ENCODE measurements around the gene PKHD1. TPM values are rescaled to one million over a fixed set of nuclear protein-coding genes. Genes with fewer than 3 reads are reported as not detected.

The PKHD1 gene
- total and polyA plus RNA-seq, 2 donors = 0.02 to 0.05 TPM

GRCh38 chr6:51913265-51913664, 174.1 kb downstream of the PKHD1 start:
- DNase-seq (ENCODE audit: low read depth in 6 of 9, low spot score in 9 of 9) = no peak
- Histone ChIP-seq H3K4me1 (ENCODE audit: control insufficient read depth in 2 of 2, insufficient read depth in 2 of 2, low read length in 2 of 2) (no peaks in the 10 kb centered on the region), H3K36me3 (ENCODE audit: control insufficient read depth in 2 of 2, insufficient read depth in 2 of 2, low read length in 1 of 2) (no peaks in the 10 kb centered on the region), H3K9me3 (ENCODE audit: control insufficient read depth in 2 of 2, insufficient read depth in 1 of 2, low read length in 1 of 2) (no peaks in the 10 kb centered on the region), H3K27me3 (ENCODE audit: control insufficient read depth in 2 of 2, insufficient read depth in 1 of 2, low read length in 1 of 2) (no peaks in the 10 kb centered on the region), H3K27ac (ENCODE audit: low read depth in 1 of 2, low read length in 1 of 2) (no peak overlapping the region), H3K4me3 (ENCODE audit: low read length in 2 of 2) (no peak overlapping the region)
- WGBS = 6% methylated on average over 2 of the region's 2 CpGs

- H3K27ac ChIP-seq (ENCODE audit: low read depth in 1 of 2, low read length in 1 of 2) = no peak overlapping the region
- no peaks in the 10 kb centered on the region for H3K27me3 ChIP-seq (ENCODE audit: control insufficient read depth in 2 of 2, insufficient read depth in 1 of 2, low read length in 1 of 2)
- H3K4me1 ChIP-seq (ENCODE audit: control insufficient read depth in 2 of 2, insufficient read depth in 2 of 2, low read length in 2 of 2) = no peaks in the 10 kb centered on the region
- 73% methylated on average over 2 of the region's 2 CpGs for WGBS
- no peak for DNase-seq (ENCODE audit: low read depth in 6 of 9, low spot score in 9 of 9)
- H3K9me3 ChIP-seq (ENCODE audit: control insufficient read depth in 2 of 2, insufficient read depth in 1 of 2, low read length in 1 of 2) = no peaks in the 10 kb centered on the region
- H3K36me3 ChIP-seq (ENCODE audit: control insufficient read depth in 2 of 2, insufficient read depth in 2 of 2, low read length in 1 of 2) = no peaks in the 10 kb centered on the region
- no peak overlapping the region for H3K4me3 ChIP-seq (ENCODE audit: low read length in 2 of 2)
These were observed 176.6 kb downstream of the PKHD1 start for GRCh38 chr6:51910851-51911250.

- no peaks in the 10 kb centered on the region for H3K27me3 ChIP-seq (ENCODE audit: control insufficient read depth in 2 of 2, insufficient read depth in 1 of 2, low read length in 1 of 2)
- H3K4me3 ChIP-seq (ENCODE audit: low read length in 2 of 2) = no peak overlapping the region
- no peaks in the 10 kb centered on the region for H3K9me3 ChIP-seq (ENCODE audit: control insufficient read depth in 2 of 2, insufficient read depth in 1 of 2, low read length in 1 of 2)
These were observed 179.2 kb downstream of the PKHD1 start for GRCh38 chr6:51908243-51908642.

GRCh38 chr6:51901766-51902764, 185.3 kb downstream of the PKHD1 start:
- H3K36me3 ChIP-seq (ENCODE audit: control insufficient read depth in 2 of 2, insufficient read depth in 2 of 2, low read length in 1 of 2) = no peaks in the 10 kb centered on the region
- 89% methylated on average over 4 of the region's 4 CpGs for WGBS
- no peaks in the 10 kb centered on the region for H3K27me3 ChIP-seq (ENCODE audit: control insufficient read depth in 2 of 2, insufficient read depth in 1 of 2, low read length in 1 of 2)
- no peaks in the 10 kb centered on the region for H3K9me3 ChIP-seq (ENCODE audit: control insufficient read depth in 2 of 2, insufficient read depth in 1 of 2, low read length in 1 of 2)
- no peak for DNase-seq (ENCODE audit: low read depth in 6 of 9, low spot score in 9 of 9)
- H3K27ac ChIP-seq (ENCODE audit: low read depth in 1 of 2, low read length in 1 of 2) = no peak overlapping the region
- no peak overlapping the region for H3K4me3 ChIP-seq (ENCODE audit: low read length in 2 of 2)
- H3K4me1 ChIP-seq (ENCODE audit: control insufficient read depth in 2 of 2, insufficient read depth in 2 of 2, low read length in 2 of 2) = no peaks in the 10 kb centered on the region

More at GRCh38 chr6:51908243-51908642, 179.2 kb downstream of the PKHD1 start:
- DNase-seq (ENCODE audit: low read depth in 6 of 9, low spot score in 9 of 9) = no peak
- no peak overlapping the region for H3K27ac ChIP-seq (ENCODE audit: low read depth in 1 of 2, low read length in 1 of 2)
- no peaks in the 10 kb centered on the region for H3K36me3 ChIP-seq (ENCODE audit: control insufficient read depth in 2 of 2, insufficient read depth in 2 of 2, low read length in 1 of 2)
- H3K4me1 ChIP-seq (ENCODE audit: control insufficient read depth in 2 of 2, insufficient read depth in 2 of 2, low read length in 2 of 2) = no peaks in the 10 kb centered on the region

- Histone ChIP-seq H3K36me3 (ENCODE audit: control insufficient read depth in 2 of 2, insufficient read depth in 2 of 2, low read length in 1 of 2) (no peaks in the 10 kb centered on the region), H3K4me3 (ENCODE audit: low read length in 2 of 2) (no peak overlapping the region), H3K27ac (ENCODE audit: low read depth in 1 of 2, low read length in 1 of 2) (no peak overlapping the region), H3K27me3 (ENCODE audit: control insufficient read depth in 2 of 2, insufficient read depth in 1 of 2, low read length in 1 of 2) (no peaks in the 10 kb centered on the region), H3K4me1 (ENCODE audit: control insufficient read depth in 2 of 2, insufficient read depth in 2 of 2, low read length in 2 of 2) (no peaks in the 10 kb centered on the region), H3K9me3 (ENCODE audit: control insufficient read depth in 2 of 2, insufficient read depth in 1 of 2, low read length in 1 of 2) (no peaks in the 10 kb centered on the region)
- WGBS = 95% methylated on average over 4 of the region's 4 CpGs
- DNase-seq (ENCODE audit: low read depth in 6 of 9, low spot score in 9 of 9) = no peak
These were observed 194.0 kb downstream of the PKHD1 start for GRCh38 chr6:51893366-51893765.

GRCh38 chr6:51892750-51893149, 194.7 kb downstream of the PKHD1 start:
- no peaks in the 10 kb centered on the region for H3K9me3 ChIP-seq (ENCODE audit: control insufficient read depth in 2 of 2, insufficient read depth in 1 of 2, low read length in 1 of 2)
- DNase-seq (ENCODE audit: low read depth in 6 of 9, low spot score in 9 of 9) = no peak
- WGBS = 88% methylated on average over 4 of the region's 4 CpGs
- no peaks in the 10 kb centered on the region for H3K27me3 ChIP-seq (ENCODE audit: control insufficient read depth in 2 of 2, insufficient read depth in 1 of 2, low read length in 1 of 2)
- H3K27ac ChIP-seq (ENCODE audit: low read depth in 1 of 2, low read length in 1 of 2) = no peak overlapping the region
- no peak overlapping the region for H3K4me3 ChIP-seq (ENCODE audit: low read length in 2 of 2)
- H3K36me3 ChIP-seq (ENCODE audit: control insufficient read depth in 2 of 2, insufficient read depth in 2 of 2, low read length in 1 of 2) = no peaks in the 10 kb centered on the region
- H3K4me1 ChIP-seq (ENCODE audit: control insufficient read depth in 2 of 2, insufficient read depth in 2 of 2, low read length in 2 of 2) = no peaks in the 10 kb centered on the region

GRCh38 chr6:51892339-51892738, 195.1 kb downstream of the PKHD1 start:
- WGBS = 94% methylated on average over 3 of the region's 3 CpGs
- Histone ChIP-seq H3K27me3 (ENCODE audit: control insufficient read depth in 2 of 2, insufficient read depth in 1 of 2, low read length in 1 of 2) (no peaks in the 10 kb centered on the region), H3K4me1 (ENCODE audit: control insufficient read depth in 2 of 2, insufficient read depth in 2 of 2, low read length in 2 of 2) (no peaks in the 10 kb centered on the region), H3K9me3 (ENCODE audit: control insufficient read depth in 2 of 2, insufficient read depth in 1 of 2, low read length in 1 of 2) (no peaks in the 10 kb centered on the region), H3K36me3 (ENCODE audit: control insufficient read depth in 2 of 2, insufficient read depth in 2 of 2, low read length in 1 of 2) (no peaks in the 10 kb centered on the region), H3K4me3 (ENCODE audit: low read length in 2 of 2) (no peak overlapping the region), H3K27ac (ENCODE audit: low read depth in 1 of 2, low read length in 1 of 2) (no peak overlapping the region)
- no peak for DNase-seq (ENCODE audit: low read depth in 6 of 9, low spot score in 9 of 9)

GRCh38 chr6:51891784-51892183, 195.6 kb downstream of the PKHD1 start:
- Histone ChIP-seq H3K4me3 (ENCODE audit: low read length in 2 of 2) (no peak overlapping the region), H3K4me1 (ENCODE audit: control insufficient read depth in 2 of 2, insufficient read depth in 2 of 2, low read length in 2 of 2) (no peaks in the 10 kb centered on the region), H3K27ac (ENCODE audit: low read depth in 1 of 2, low read length in 1 of 2) (no peak overlapping the region), H3K9me3 (ENCODE audit: control insufficient read depth in 2 of 2, insufficient read depth in 1 of 2, low read length in 1 of 2) (no peaks in the 10 kb centered on the region), H3K36me3 (ENCODE audit: control insufficient read depth in 2 of 2, insufficient read depth in 2 of 2, low read length in 1 of 2) (no peaks in the 10 kb centered on the region), H3K27me3 (ENCODE audit: control insufficient read depth in 2 of 2, insufficient read depth in 1 of 2, low read length in 1 of 2) (no peaks in the 10 kb centered on the region)
- 73% methylated on average over 4 of the region's 4 CpGs for WGBS
- no peak for DNase-seq (ENCODE audit: low read depth in 6 of 9, low spot score in 9 of 9)

GRCh38 chr6:51887859-51888258, 199.6 kb downstream of the PKHD1 start:
- Histone ChIP-seq H3K9me3 (ENCODE audit: control insufficient read depth in 2 of 2, insufficient read depth in 1 of 2, low read length in 1 of 2) (no peaks in the 10 kb centered on the region), H3K27ac (ENCODE audit: low read depth in 1 of 2, low read length in 1 of 2) (no peak overlapping the region), H3K4me1 (ENCODE audit: control insufficient read depth in 2 of 2, insufficient read depth in 2 of 2, low read length in 2 of 2) (no peaks in the 10 kb centered on the region), H3K4me3 (ENCODE audit: low read length in 2 of 2) (no peak overlapping the region), H3K27me3 (ENCODE audit: control insufficient read depth in 2 of 2, insufficient read depth in 1 of 2, low read length in 1 of 2) (no peaks in the 10 kb centered on the region), H3K36me3 (ENCODE audit: control insufficient read depth in 2 of 2, insufficient read depth in 2 of 2, low read length in 1 of 2) (no peaks in the 10 kb centered on the region)
- 66% methylated on average over 2 of the region's 2 CpGs for WGBS
- DNase-seq (ENCODE audit: low read depth in 6 of 9, low spot score in 9 of 9) = no peak
